Muscle layer of colon (tissue), 2 donors: Measurements from ENCODE around the gene CMTM4.
"Not testable (repeated sequence)": the region's sequence is repeated elsewhere in the genome, so short reads cannot be mapped to it uniquely, and the experiment has no call there.

ENCODE experiments used
- H3K27ac ChIP-seq: one replicate; pipeline ENCODE4 v1.7.0; 2013; ENCODE audit warnings: low read depth, mild to moderate bottlenecking, low read length, moderate library complexity
- H3K27me3 ChIP-seq, 2 donors: one replicate each; pipeline ENCODE4 v1.7.0; 2013; ENCODE audit warnings: low read length in 2 of 2, mild to moderate bottlenecking in 2 of 2; ENCODE audit not compliant: insufficient read depth in 2 of 2, control insufficient read depth in 1 of 2
- H3K36me3 ChIP-seq: one replicate; pipeline ENCODE4 v1.7.0; 2013; ENCODE audit warnings: mild to moderate bottlenecking, low read length; ENCODE audit not compliant: insufficient read depth
- H3K4me1 ChIP-seq: one replicate; pipeline ENCODE4 v1.7.0; 2013; ENCODE audit warnings: mild to moderate bottlenecking, low read length; ENCODE audit not compliant: insufficient read depth
- H3K4me3 ChIP-seq, 2 donors: one replicate each; pipeline ENCODE4 v1.7.0; 2013; ENCODE audit warnings: low read length in 2 of 2, low read depth in 1 of 2, mild to moderate bottlenecking in 1 of 2, moderate library complexity in 1 of 2
- H3K9ac ChIP-seq: one replicate; pipeline ENCODE4 v1.7.0; 2013; ENCODE audit warnings: low read length
- H3K9me3 ChIP-seq: one replicate; pipeline ENCODE4 v1.7.0; 2013; ENCODE audit warnings: mild to moderate bottlenecking, low read length
- donor health status: abdominal sarcoma.
- donor health status: Adenocarcinoma of cecum.

Gene CMTM4

GRCh38 chr16:66689282-66689681, 7.3 kb downstream of the CMTM4 start:
- Histone ChIP-seq H3K36me3 (no peaks in the 10 kb centered on the region), H3K27me3 (no peaks in the 10 kb centered on the region), H3K4me1 (no peaks in the 10 kb centered on the region), H3K9me3 (no peaks in the 10 kb centered on the region), H3K4me3 (no peak overlapping the region), H3K9ac (no peak overlapping the region), H3K27ac (no peak overlapping the region)

GRCh38 chr16:66687906-66688625, 8.5 kb downstream of the CMTM4 start:
- no peak overlapping the region for H3K27ac ChIP-seq
- H3K9me3 ChIP-seq, result no peaks in the 10 kb centered on the region
- H3K4me3 ChIP-seq, result no peak overlapping the region
- H3K36me3 ChIP-seq, result no peaks in the 10 kb centered on the region
- H3K4me1 ChIP-seq, result no peaks in the 10 kb centered on the region
- no peak overlapping the region for H3K9ac ChIP-seq
- no peaks in the 10 kb centered on the region for H3K27me3 ChIP-seq

- H3K27ac ChIP-seq, H3K36me3 ChIP-seq, H3K9ac ChIP-seq, H3K4me1 ChIP-seq, H3K4me3 ChIP-seq, H3K9me3 ChIP-seq, H3K27me3 ChIP-seq: not testable (repeated sequence)
Measured at GRCh38 chr16:66685501-66686115, 10.9 kb downstream of the CMTM4 start.

- H3K36me3 ChIP-seq, result no peaks in the 10 kb centered on the region
- H3K4me3 ChIP-seq, result no peak overlapping the region
- no peak overlapping the region for H3K9ac ChIP-seq
- no peak overlapping the region for H3K27ac ChIP-seq
- H3K4me1 ChIP-seq, result no peaks in the 10 kb centered on the region
- H3K9me3 ChIP-seq, result no peaks in the 10 kb centered on the region
- no peaks in the 10 kb centered on the region for H3K27me3 ChIP-seq
Measured at GRCh38 chr16:66682271-66682670, 14.3 kb downstream of the CMTM4 start.

- Histone ChIP-seq H3K4me3 (no peak overlapping the region), H3K9ac (no peak overlapping the region), H3K36me3 (no peaks in the 10 kb centered on the region), H3K4me1 (peaks cover 4% of the 10 kb centered on the region), H3K27ac (no peak overlapping the region), H3K9me3 (no peaks in the 10 kb centered on the region), H3K27me3 (no peaks in the 10 kb centered on the region)
Measured at GRCh38 chr16:66681676-66682075, 14.9 kb downstream of the CMTM4 start.

- Histone ChIP-seq H3K27ac (no peak overlapping the region), H3K9ac (no peak overlapping the region)
Measured at GRCh38 chr16:66678337-66678736, 18.2 kb downstream of the CMTM4 start.

GRCh38 chr16:66677836-66678235, 18.7 kb downstream of the CMTM4 start:
- no peak overlapping the region for H3K9ac ChIP-seq

More at GRCh38 chr16:66678337-66678736, 18.2 kb downstream of the CMTM4 start:
- H3K4me1 ChIP-seq, result peaks cover 8% of the 10 kb centered on the region
- H3K27me3 ChIP-seq, result no peaks in the 10 kb centered on the region
- H3K36me3 ChIP-seq, result no peaks in the 10 kb centered on the region
- no peaks in the 10 kb centered on the region for H3K9me3 ChIP-seq
- no peak overlapping the region for H3K4me3 ChIP-seq

GRCh38 chr16:66677179-66677578, 19.4 kb downstream of the CMTM4 start:
- no peaks in the 10 kb centered on the region for H3K36me3 ChIP-seq
- H3K9ac ChIP-seq, result no peak overlapping the region
- no peaks in the 10 kb centered on the region for H3K9me3 ChIP-seq
- H3K27me3 ChIP-seq, result no peaks in the 10 kb centered on the region
- H3K4me3 ChIP-seq, result no peak overlapping the region
- H3K4me1 ChIP-seq, result peaks cover 8% of the 10 kb centered on the region
- no peak overlapping the region for H3K27ac ChIP-seq

More at GRCh38 chr16:66677836-66678235, 18.7 kb downstream of the CMTM4 start:
- no peaks in the 10 kb centered on the region for H3K27me3 ChIP-seq
- H3K4me3 ChIP-seq, result no peak overlapping the region
- no peaks in the 10 kb centered on the region for H3K36me3 ChIP-seq
- no peaks in the 10 kb centered on the region for H3K9me3 ChIP-seq
- H3K27ac ChIP-seq, result no peak overlapping the region
- H3K4me1 ChIP-seq, result peaks cover 8% of the 10 kb centered on the region

- Histone ChIP-seq H3K9ac (no peak overlapping the region), H3K9me3 (no peaks in the 10 kb centered on the region), H3K4me1 (peaks cover 8% of the 10 kb centered on the region), H3K27ac (no peak overlapping the region), H3K27me3 (no peaks in the 10 kb centered on the region), H3K36me3 (no peaks in the 10 kb centered on the region), H3K4me3 (no peak overlapping the region)
Measured at GRCh38 chr16:66676599-66676998, 19.9 kb downstream of the CMTM4 start.

GRCh38 chr16:66673691-66674090, 22.9 kb downstream of the CMTM4 start:
- no peaks in the 10 kb centered on the region for H3K27me3 ChIP-seq
- no peak overlapping the region for H3K9ac ChIP-seq
- peaks cover 8% of the 10 kb centered on the region for H3K4me1 ChIP-seq
- no peak overlapping the region for H3K27ac ChIP-seq
- no peaks in the 10 kb centered on the region for H3K36me3 ChIP-seq
- no peaks in the 10 kb centered on the region for H3K9me3 ChIP-seq
- H3K4me3 ChIP-seq, result no peak overlapping the region

- H3K9me3 ChIP-seq, result no peaks in the 10 kb centered on the region
- no peak overlapping the region for H3K4me3 ChIP-seq
- H3K4me1 ChIP-seq, result no peaks in the 10 kb centered on the region
- H3K27ac ChIP-seq, result no peak overlapping the region
- H3K27me3 ChIP-seq, result no peaks in the 10 kb centered on the region
- H3K9ac ChIP-seq, result no peak overlapping the region
- no peaks in the 10 kb centered on the region for H3K36me3 ChIP-seq
Measured at GRCh38 chr16:66670691-66671388, 25.7 kb downstream of the CMTM4 start.
